Liver (tissue), 9 donors: ENCODE measurements around the gene ADGRV1. TPM values are rescaled to one million over a fixed set of nuclear protein-coding genes. Genes with fewer than 3 reads are reported as not detected.

Experiments used
- DNase-seq: peaks from one replicate; pipeline ENCODE4 v3.0.0-alpha.2; 2017; ENCODE audit warnings: low spot score
- H3K27ac ChIP-seq, 2 donors: one replicate each; pipeline ENCODE4 v1.7.0; 2013; ENCODE audit warnings: inconsistent platforms in 2 of 2, low read length in 2 of 2, control low read depth in 1 of 2, low read depth in 1 of 2, mild to moderate bottlenecking in 1 of 2
- H3K27me3 ChIP-seq, 4 donors: one replicate each; pipeline versions ENCODE4 v1.6.1 to v1.7.0; 2013; ENCODE audit warnings: low read length in 3 of 4, inconsistent platforms in 1 of 4, mild to moderate bottlenecking in 1 of 4, moderate library complexity in 1 of 4; ENCODE audit not compliant: control insufficient read depth in 4 of 4, insufficient read depth in 4 of 4
- H3K36me3 ChIP-seq, 4 donors: one replicate each; pipeline versions ENCODE4 v1.6.1 to v1.7.0; 2013; ENCODE audit warnings: low read length in 3 of 4, mild to moderate bottlenecking in 3 of 4, low read depth in 1 of 4, moderate library complexity in 1 of 4; ENCODE audit not compliant: control insufficient read depth in 4 of 4, insufficient read depth in 3 of 4
- H3K4me1 ChIP-seq, 4 donors: one replicate each; pipeline versions ENCODE4 v1.6.1 to v1.7.0; 2013; ENCODE audit warnings: low read length in 3 of 4, mild to moderate bottlenecking in 3 of 4, moderate library complexity in 1 of 4; ENCODE audit not compliant: control insufficient read depth in 4 of 4, insufficient read depth in 4 of 4
- H3K4me3 ChIP-seq, 3 donors: one replicate each; pipeline versions ENCODE4 v1.6.1 to v1.7.0; 2013; ENCODE audit warnings: low read length in 3 of 3, control low read depth in 1 of 3, low read depth in 1 of 3, mild to moderate bottlenecking in 1 of 3
- H3K9ac ChIP-seq, 2 donors: one replicate each; pipeline ENCODE4 v1.7.0; 2013; ENCODE audit warnings: low read length in 2 of 2, mild to moderate bottlenecking in 2 of 2, moderate library complexity in 2 of 2, control low read depth in 1 of 2, low read depth in 1 of 2
- H3K9me3 ChIP-seq, 4 donors: one replicate each; pipeline versions ENCODE4 v1.6.1 to v1.7.0; 2013; ENCODE audit warnings: low read length in 3 of 4; ENCODE audit not compliant: control insufficient read depth in 4 of 4
- EGR1 ChIP-seq, 2 donors: IDR thresholded peaks; 2 replicates each; pipeline ENCODE4 v1.6.1; 2016 to 2018; ENCODE audit warnings: antibody characterized with exemption in 2 of 2, low read depth in 2 of 2
- FOXA1 ChIP-seq: IDR thresholded peaks from 2 replicates; pipeline ENCODE4 v1.6.1; 2016; ENCODE audit warnings: antibody characterized with exemption
- FOXA2 ChIP-seq: IDR thresholded peaks from 2 replicates; pipeline ENCODE4 v1.6.1; 2016; ENCODE audit warnings: antibody characterized with exemption
- GABPA ChIP-seq, 2 donors: IDR thresholded peaks in 1 of 2; conservative IDR thresholded peaks in 1 of 2; 2 replicates each; pipeline ENCODE4 v1.6.1; 2016; ENCODE audit warnings: antibody characterized with exemption in 2 of 2, mild to moderate bottlenecking in 1 of 2, moderate library complexity in 1 of 2
- HNF4A ChIP-seq, 2 donors: conservative IDR thresholded peaks; 2 replicates each; pipeline ENCODE4 v1.6.1; 2016; ENCODE audit warnings: antibody characterized with exemption in 2 of 2, mild to moderate bottlenecking in 2 of 2
- HNF4G ChIP-seq: IDR thresholded peaks from 2 replicates; pipeline ENCODE4 v1.6.1; 2016; ENCODE audit warnings: antibody characterized with exemption
- JUND ChIP-seq, 2 donors: IDR thresholded peaks; 2 replicates each; pipeline ENCODE4 v1.6.1; 2016; ENCODE audit warnings: antibody characterized with exemption in 2 of 2
- NR2F2 ChIP-seq: IDR thresholded peaks from 2 replicates; pipeline ENCODE4 v1.6.1; 2016; ENCODE audit warnings: antibody characterized with exemption
- RAD21 ChIP-seq, 2 donors: IDR thresholded peaks; 2 replicates each; pipeline ENCODE4 v1.6.1; 2016; ENCODE audit warnings: antibody characterized with exemption in 2 of 2, mild to moderate bottlenecking in 2 of 2
- RXRA ChIP-seq, 2 donors: IDR thresholded peaks; 2 replicates each; pipeline ENCODE4 v1.6.1; 2017 to 2018; ENCODE audit warnings: antibody characterized with exemption in 2 of 2, mild to moderate bottlenecking in 1 of 2
- SP1 ChIP-seq: IDR thresholded peaks from 2 replicates; pipeline ENCODE4 v1.6.1; 2018; ENCODE audit warnings: antibody characterized with exemption, mild to moderate bottlenecking
- TAF1 ChIP-seq: conservative IDR thresholded peaks from 2 replicates; pipeline ENCODE4 v1.6.1; 2016; ENCODE audit warnings: antibody characterized with exemption, mild to moderate bottlenecking
- YY1 ChIP-seq: IDR thresholded peaks from 2 replicates; pipeline ENCODE4 v1.6.1; 2016; ENCODE audit warnings: antibody characterized with exemption, mild to moderate bottlenecking
- WGBS: extraction: QIAGEN DNeasy Blood & Tissue Kit; methylation state at CpG from one replicate; pipeline ENCODE4 v1.1.7; 2013; 5-methylcytosine and 5-hydroxymethylcytosine counted together
- polyA plus RNA-seq, 2 donors: library from polyadenylated mRNA; stranded (reverse) in 1 of 2; unstranded in 1 of 2; fragments of 200-250 nt in 1 of 2; fragments of >200 nt in 1 of 2; fragmentation: Nextera tagmentation in 1 of 2; extraction: Ambion mirVana in 1 of 2; gene quantifications; one replicate each; pipeline versions ENCODE4 v1.2.1 to v1.2.3, GENCODE V29; 2013 to 2015
- total RNA-seq, 2 donors: library from RNA; depleted of rRNA; stranded (reverse); fragments of >200 nt; gene quantifications; one replicate each; pipeline ENCODE4 v1.2.3, GENCODE V29; 2014
- TF ChIP-seq, protein P1 (sequence below): IDR thresholded peaks from 2 replicates; pipeline ENCODE4 v1.6.1; 2016; ENCODE audit warnings: antibody characterized with exemption
- TF ChIP-seq, protein P2 (sequence below): fragments of 150-350 bp; IDR thresholded peaks from 2 replicates; pipeline ENCODE4 v1.5.1; 2017; ENCODE audit warnings: improper control_type of control experiment, low read depth, low read length; ENCODE audit not compliant: missing input control
- TF ChIP-seq, protein P3 (sequence below): IDR thresholded peaks from 2 replicates; pipeline ENCODE4 v1.6.1; 2016; ENCODE audit warnings: antibody characterized with exemption
- TF ChIP-seq, protein P4 (sequence below): IDR thresholded peaks from 2 replicates; pipeline ENCODE4 v1.6.1; 2016; ENCODE audit warnings: antibody characterized with exemption
- TF ChIP-seq, protein P5 (sequence below): IDR thresholded peaks from 2 replicates; pipeline ENCODE4 v1.6.1; 2016; ENCODE audit warnings: antibody characterized with exemption, mild to moderate bottlenecking
- donor health status: healthy.
- donor health status: healthy.
- donor health status: healthy.
- donor health status: healthy.
- donor health status: healthy.

The ADGRV1 gene
- total and polyA plus RNA-seq, 4 donors: 5.1 to 15.5 (median 9.6) TPM

DNA sequence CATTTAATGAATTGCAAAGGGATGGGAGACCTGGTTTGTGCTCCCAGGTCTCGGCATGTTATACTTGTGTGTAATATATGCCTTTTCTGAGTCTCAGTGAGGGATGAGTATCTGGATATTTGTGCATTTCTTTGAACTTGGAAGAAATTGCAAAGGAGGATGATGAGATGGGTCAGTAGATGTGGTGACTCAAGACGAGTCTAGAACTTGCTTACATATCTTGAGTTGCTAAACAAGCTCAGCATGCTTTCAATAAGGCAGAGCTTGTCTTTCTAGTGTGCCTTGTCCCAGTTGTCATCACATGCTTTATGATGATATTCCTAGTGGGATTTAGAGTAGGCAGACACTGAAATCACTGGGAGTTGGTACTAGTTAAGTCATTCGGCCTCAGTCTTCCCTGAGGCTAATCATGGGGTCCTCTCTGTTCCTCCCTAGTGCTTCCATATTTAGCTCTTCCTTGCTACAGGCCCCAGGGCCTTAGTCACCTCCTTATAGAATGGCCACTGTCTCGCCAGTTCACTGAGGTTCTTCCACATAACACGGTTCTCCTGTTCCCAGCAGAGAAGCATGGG is 602.2 kb downstream of the ADGRV1 start:
- Histone ChIP-seq H3K27me3 (no peaks in the 10 kb centered on the region), H3K4me1 (no peaks in the 10 kb centered on the region), H3K9me3 (no peaks in the 10 kb centered on the region), H3K4me3 (no peak overlapping the region), H3K9ac (no peak overlapping the region), H3K36me3 (no peaks in the 10 kb centered on the region), H3K27ac (no peak overlapping the region)
- TF ChIP-seq, protein P1, sequence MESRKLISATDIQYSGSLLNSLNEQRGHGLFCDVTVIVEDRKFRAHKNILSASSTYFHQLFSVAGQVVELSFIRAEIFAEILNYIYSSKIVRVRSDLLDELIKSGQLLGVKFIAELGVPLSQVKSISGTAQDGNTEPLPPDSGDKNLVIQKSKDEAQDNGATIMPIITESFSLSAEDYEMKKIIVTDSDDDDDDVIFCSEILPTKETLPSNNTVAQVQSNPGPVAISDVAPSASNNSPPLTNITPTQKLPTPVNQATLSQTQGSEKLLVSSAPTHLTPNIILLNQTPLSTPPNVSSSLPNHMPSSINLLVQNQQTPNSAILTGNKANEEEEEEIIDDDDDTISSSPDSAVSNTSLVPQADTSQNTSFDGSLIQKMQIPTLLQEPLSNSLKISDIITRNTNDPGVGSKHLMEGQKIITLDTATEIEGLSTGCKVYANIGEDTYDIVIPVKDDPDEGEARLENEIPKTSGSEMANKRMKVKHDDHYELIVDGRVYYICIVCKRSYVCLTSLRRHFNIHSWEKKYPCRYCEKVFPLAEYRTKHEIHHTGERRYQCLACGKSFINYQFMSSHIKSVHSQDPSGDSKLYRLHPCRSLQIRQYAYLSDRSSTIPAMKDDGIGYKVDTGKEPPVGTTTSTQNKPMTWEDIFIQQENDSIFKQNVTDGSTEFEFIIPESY: no peak
- TF ChIP-seq HNF4G: no peak
- TF ChIP-seq NR2F2: no peak
- TF ChIP-seq, protein P2, sequence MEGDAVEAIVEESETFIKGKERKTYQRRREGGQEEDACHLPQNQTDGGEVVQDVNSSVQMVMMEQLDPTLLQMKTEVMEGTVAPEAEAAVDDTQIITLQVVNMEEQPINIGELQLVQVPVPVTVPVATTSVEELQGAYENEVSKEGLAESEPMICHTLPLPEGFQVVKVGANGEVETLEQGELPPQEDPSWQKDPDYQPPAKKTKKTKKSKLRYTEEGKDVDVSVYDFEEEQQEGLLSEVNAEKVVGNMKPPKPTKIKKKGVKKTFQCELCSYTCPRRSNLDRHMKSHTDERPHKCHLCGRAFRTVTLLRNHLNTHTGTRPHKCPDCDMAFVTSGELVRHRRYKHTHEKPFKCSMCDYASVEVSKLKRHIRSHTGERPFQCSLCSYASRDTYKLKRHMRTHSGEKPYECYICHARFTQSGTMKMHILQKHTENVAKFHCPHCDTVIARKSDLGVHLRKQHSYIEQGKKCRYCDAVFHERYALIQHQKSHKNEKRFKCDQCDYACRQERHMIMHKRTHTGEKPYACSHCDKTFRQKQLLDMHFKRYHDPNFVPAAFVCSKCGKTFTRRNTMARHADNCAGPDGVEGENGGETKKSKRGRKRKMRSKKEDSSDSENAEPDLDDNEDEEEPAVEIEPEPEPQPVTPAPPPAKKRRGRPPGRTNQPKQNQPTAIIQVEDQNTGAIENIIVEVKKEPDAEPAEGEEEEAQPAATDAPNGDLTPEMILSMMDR: no peak
- no peak for TF ChIP-seq SP1
- TF ChIP-seq HNF4A (conservative IDR thresholded peaks at IDR 0.05): no peak
- no peak for TF ChIP-seq FOXA1
- no peak for TF ChIP-seq YY1
- TF ChIP-seq JUND (IDR thresholded peaks at IDR 0.05): no peak
- TF ChIP-seq, protein P3, sequence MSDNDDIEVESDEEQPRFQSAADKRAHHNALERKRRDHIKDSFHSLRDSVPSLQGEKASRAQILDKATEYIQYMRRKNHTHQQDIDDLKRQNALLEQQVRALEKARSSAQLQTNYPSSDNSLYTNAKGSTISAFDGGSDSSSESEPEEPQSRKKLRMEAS: no peak
- no peak for TF ChIP-seq GABPA (IDR thresholded peaks at IDR 0.05 in 1 of 2, conservative IDR thresholded peaks at IDR 0.05 in 1 of 2)
- TF ChIP-seq RXRA (IDR thresholded peaks at IDR 0.05): no peak
- TF ChIP-seq TAF1: no peak
- no peak for TF ChIP-seq EGR1 (IDR thresholded peaks at IDR 0.05; ENCODE audit: low read depth in 2 of 2)
- no peak for TF ChIP-seq FOXA2
- TF ChIP-seq, protein P4, sequence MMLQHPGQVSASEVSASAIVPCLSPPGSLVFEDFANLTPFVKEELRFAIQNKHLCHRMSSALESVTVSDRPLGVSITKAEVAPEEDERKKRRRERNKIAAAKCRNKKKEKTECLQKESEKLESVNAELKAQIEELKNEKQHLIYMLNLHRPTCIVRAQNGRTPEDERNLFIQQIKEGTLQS: no peak
- no peak for TF ChIP-seq RAD21 (IDR thresholded peaks at IDR 0.05)
- TF ChIP-seq, protein P5, sequence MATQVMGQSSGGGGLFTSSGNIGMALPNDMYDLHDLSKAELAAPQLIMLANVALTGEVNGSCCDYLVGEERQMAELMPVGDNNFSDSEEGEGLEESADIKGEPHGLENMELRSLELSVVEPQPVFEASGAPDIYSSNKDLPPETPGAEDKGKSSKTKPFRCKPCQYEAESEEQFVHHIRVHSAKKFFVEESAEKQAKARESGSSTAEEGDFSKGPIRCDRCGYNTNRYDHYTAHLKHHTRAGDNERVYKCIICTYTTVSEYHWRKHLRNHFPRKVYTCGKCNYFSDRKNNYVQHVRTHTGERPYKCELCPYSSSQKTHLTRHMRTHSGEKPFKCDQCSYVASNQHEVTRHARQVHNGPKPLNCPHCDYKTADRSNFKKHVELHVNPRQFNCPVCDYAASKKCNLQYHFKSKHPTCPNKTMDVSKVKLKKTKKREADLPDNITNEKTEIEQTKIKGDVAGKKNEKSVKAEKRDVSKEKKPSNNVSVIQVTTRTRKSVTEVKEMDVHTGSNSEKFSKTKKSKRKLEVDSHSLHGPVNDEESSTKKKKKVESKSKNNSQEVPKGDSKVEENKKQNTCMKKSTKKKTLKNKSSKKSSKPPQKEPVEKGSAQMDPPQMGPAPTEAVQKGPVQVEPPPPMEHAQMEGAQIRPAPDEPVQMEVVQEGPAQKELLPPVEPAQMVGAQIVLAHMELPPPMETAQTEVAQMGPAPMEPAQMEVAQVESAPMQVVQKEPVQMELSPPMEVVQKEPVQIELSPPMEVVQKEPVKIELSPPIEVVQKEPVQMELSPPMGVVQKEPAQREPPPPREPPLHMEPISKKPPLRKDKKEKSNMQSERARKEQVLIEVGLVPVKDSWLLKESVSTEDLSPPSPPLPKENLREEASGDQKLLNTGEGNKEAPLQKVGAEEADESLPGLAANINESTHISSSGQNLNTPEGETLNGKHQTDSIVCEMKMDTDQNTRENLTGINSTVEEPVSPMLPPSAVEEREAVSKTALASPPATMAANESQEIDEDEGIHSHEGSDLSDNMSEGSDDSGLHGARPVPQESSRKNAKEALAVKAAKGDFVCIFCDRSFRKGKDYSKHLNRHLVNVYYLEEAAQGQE: no peak
- no peak for DNase-seq
- 98% methylated on average over 5 of the region's 5 CpGs for WGBS
